Keratinocyte (primary cell): ENCODE results near the gene TAB3.

Experiments
- EZH2 ChIP-seq: IDR thresholded peaks from one replicate; pipeline ENCODE4 v1.6.1; 2012; ENCODE audit warnings: inconsistent platforms, mild to moderate bottlenecking, low read length, moderate library complexity
- TF ChIP-seq, protein P1 (sequence below), 3 experiments: IDR thresholded peaks in 1 of 3; conservative IDR thresholded peaks in 1 of 3; optimal IDR thresholded peaks in 1 of 3; 2 replicates in 2 of 3; 3 replicates in 1 of 3; pipeline versions ENCODE3 to v1.5.1; 2011; ENCODE audit warnings: low read length in 3 of 3, mild to moderate bottlenecking in 3 of 3, moderate library complexity in 2 of 3, control low read depth in 1 of 3, inconsistent platforms in 1 of 3; ENCODE audit not compliant: insufficient read depth in 2 of 3; ENCODE audit errors: extremely low read depth in 1 of 3

DNA sequence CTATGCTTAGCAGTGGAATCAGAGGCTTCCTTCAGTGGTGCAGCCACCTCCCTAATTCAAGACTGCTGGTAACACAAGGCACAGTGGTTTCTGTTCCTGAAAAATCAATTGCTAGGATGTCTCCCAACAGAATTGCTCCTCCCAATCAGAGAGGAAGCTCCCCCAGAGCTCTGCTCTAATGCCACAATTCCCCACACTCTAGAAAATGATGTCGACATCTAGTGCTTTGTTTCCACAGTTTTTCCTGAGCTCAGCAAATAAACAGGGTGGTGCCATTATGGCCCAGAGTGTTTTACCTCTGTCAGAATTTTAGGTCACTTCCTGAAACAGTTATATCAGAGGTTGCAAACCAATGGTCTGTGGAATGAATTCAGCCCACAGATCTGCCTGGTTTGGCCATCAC is 24.7 kb downstream of the TAB3 start:
- TF ChIP-seq, protein P1, sequence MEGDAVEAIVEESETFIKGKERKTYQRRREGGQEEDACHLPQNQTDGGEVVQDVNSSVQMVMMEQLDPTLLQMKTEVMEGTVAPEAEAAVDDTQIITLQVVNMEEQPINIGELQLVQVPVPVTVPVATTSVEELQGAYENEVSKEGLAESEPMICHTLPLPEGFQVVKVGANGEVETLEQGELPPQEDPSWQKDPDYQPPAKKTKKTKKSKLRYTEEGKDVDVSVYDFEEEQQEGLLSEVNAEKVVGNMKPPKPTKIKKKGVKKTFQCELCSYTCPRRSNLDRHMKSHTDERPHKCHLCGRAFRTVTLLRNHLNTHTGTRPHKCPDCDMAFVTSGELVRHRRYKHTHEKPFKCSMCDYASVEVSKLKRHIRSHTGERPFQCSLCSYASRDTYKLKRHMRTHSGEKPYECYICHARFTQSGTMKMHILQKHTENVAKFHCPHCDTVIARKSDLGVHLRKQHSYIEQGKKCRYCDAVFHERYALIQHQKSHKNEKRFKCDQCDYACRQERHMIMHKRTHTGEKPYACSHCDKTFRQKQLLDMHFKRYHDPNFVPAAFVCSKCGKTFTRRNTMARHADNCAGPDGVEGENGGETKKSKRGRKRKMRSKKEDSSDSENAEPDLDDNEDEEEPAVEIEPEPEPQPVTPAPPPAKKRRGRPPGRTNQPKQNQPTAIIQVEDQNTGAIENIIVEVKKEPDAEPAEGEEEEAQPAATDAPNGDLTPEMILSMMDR (optimal IDR thresholded peaks at IDR 0.05 in 1 of 3, IDR thresholded peaks at IDR 0.05 in 1 of 3, conservative IDR thresholded peaks at IDR 0.05 in 1 of 3; ENCODE audit: extremely low read depth in 1 of 3, insufficient read depth in 2 of 3, low read length in 3 of 3) = no peak
- no peak for TF ChIP-seq EZH2
